Activated T-cell treated with anti-CD3 and anti-CD28 coated beads for 24 hours (primary cell): ENCODE measurements around the gene PLAC1.
A peak's percentile ranks its signal among the peaks of the same experiment; 100 is the strongest.

ENCODE experiments used
- DNase-seq: peaks from one replicate; pipeline ENCODE4 v3.0.0-alpha.2; 2020; ENCODE audit warnings: low read depth

Gene PLAC1

DNA sequence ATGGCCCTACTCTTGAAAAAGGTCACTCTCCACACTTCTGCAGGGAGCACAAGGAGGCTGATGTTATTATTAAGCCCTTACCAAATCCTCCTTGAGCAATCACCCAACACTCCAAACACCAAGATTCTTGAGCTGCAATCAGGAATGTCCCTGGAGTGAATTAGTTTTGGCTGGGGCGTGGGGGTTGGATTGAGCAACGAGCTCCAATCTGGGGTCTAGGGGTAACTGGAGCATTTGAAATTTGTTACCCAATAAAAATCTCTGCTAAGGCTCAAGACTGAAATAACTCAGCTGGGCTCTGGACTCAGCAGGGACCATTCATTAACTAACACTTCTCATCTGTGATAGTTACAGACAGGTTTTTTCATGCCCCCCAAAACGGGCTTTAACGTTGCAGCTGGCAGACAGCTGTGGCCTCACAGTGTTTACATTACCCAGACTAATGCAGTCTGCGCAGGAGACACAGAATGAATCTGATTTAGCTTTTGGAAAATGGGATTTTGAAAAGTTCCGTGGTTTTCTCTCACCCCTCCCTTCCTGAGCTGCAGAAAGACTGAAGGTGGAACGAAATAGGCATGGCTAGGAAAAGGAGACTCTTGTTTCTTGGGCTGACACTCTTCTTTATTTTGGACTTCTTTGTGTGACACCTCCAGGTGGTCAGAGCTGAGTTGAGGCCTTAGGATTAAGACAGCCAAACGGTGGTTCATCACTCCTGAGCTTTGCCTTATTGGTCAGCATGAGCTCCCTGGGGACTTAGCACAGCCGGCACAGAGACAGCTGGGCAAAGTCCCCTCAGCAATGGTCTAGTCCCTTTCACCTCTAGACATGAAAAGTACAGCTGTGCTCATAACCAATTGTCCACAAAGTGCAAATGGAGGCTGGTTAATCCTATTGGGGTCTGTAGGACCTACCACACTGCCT is 26.6 kb downstream of the PLAC1 start:
- DNase-seq, result no peak

GRCh38 chrX:134628663-134629062 is 29.6 kb downstream of the PLAC1 start:
- DNase-seq, result no peak

DNA sequence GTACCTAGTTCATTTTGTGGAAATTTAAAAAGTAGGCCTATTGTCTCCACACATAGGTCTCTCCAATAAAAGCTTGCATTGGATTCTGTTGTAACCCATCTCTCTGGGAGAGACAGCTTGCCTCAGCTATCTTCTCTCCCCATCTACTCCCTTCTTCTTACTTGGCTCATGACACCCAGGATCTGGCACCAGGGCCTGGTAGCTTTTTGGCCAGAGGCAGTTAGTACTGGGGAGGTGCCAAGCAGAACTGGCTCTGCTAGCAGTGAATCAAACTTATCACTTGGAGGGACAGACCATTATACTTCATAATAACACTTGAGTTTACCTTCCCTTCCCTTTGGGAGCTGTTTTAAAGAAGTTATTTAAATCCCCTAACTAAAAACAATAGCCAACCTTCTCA is 31.8 kb downstream of the PLAC1 start:
- no peak for DNase-seq

- DNase-seq, result no peak
Observed at GRCh38 chrX:134625315-134625718, 33.0 kb downstream of the PLAC1 start.

GRCh38 chrX:134624046-134624430 is 34.2 kb downstream of the PLAC1 start:
- DNase-seq, result no peak

GRCh38 chrX:134623293-134624045 is 34.8 kb downstream of the PLAC1 start:
- no peak for DNase-seq

GRCh38 chrX:134622813-134623185 is 35.5 kb downstream of the PLAC1 start:
- DNase-seq, result no peak

DNA sequence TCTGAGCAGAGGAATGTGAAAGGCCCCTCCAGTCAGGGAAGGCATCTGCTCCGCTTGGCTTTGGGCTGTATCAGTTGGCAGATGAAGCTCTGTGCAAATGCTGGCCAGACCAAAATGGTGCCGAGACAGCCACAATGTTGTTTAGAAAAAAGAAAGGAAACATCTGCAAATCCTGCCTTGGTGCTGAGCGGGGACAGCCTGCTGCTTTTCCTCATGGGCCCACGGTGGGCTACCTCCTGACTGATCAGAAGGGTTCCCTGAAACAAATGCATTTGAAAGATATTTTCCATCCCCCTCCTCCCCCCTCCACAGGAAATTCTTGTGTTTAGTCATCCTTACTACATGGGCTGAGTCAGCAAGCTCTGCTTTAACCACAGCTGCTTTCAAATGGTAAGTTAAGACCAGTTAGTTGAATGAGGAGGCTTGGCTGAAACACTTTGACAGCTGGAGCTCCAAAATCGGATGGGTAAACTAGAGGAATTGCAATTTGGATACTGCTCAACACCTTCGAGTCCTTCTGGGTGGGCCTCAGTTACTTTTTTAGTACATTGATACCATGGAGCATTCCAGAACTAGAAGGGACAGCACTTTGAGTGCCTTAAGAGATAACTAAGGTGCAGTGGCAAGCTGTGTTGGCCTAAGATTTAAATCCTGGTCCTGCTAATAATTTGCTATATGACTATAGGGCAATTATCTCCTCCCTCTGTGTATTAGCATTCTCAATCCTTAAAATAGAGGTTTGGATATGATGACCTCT is 36.0 kb downstream of the PLAC1 start:
- peak; percentile 15 for DNase-seq

DNA sequence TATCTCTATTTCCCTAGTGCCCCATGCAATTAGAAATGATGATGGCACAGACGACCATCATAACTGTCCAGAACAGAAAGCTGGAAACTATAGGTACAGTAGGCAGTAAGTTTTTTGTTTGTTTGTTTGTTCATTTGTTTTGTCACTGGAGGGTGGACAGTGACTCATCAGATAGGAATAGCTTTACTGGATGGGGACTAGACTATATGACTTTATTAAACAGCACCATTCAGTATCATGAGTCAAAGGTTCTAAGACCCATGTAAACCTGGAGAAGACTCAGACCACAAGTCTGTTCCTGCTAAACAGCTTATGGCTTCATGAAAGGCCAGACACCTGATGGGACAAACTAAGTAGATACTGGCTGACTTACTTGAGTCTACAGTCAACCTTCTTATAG is 38.4 kb downstream of the PLAC1 start:
- DNase-seq, result no peak

DNA sequence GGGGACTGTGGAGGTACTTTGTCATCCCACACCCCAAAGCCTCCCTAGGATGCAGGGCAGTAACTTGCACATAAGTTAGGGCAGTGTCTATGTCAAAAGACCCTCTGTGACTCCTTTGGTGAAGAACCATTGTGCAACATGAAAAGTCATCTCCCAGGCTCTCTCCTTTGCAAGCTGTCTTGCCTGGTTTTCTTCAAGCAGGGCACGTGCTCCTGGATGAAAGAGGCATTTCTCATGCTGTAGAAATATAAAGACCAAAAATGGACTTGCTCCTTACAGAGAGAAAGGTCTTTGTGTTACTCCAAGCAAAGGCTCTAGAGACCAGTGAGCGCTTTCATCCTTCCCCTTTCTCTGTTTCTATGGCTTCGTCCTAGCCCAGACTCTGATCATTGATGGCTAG is 44.9 kb downstream of the PLAC1 start:
- no peak for DNase-seq

DNA sequence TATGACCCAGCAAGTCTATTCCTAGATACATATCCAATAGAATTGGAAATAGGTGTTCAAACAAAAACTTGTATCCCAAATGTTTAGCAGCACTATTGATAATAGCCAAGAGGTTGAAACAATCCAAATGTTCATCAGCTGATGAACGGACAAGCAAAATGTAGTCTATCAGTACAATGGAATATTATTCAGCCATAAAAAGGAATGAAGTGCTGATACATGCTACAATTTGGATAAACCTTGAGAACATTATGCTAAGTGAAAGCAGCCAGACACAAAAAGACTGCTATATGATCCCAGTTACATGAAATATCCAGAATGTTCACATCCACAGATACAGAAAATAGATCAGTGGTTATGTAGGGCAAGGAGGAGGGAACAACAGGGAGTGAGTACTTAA is 50.1 kb downstream of the PLAC1 start:
- no peak for DNase-seq

DNA sequence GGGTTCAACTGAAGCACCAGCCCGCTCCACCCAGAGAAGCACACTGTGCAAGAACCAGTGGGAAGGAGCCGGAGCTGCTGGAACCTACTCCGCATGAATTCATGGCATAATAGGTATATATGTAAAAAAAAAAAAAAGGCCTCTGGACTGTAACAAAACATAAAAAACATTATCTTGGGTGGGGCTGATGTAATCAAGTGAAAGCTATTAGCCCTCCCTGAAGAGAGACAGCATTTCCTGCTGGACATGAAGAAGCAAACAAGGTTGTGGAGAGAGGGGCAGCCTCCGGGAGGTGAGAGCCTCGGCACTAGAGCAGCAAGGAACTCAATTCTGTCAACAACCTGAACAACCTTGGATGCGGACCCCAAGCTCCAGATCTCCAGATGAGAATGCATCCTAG is 50.7 kb downstream of the PLAC1 start:
- no peak for DNase-seq

GRCh38 chrX:134604701-134605311 is 53.5 kb downstream of the PLAC1 start:
- DNase-seq, result no peak

DNA sequence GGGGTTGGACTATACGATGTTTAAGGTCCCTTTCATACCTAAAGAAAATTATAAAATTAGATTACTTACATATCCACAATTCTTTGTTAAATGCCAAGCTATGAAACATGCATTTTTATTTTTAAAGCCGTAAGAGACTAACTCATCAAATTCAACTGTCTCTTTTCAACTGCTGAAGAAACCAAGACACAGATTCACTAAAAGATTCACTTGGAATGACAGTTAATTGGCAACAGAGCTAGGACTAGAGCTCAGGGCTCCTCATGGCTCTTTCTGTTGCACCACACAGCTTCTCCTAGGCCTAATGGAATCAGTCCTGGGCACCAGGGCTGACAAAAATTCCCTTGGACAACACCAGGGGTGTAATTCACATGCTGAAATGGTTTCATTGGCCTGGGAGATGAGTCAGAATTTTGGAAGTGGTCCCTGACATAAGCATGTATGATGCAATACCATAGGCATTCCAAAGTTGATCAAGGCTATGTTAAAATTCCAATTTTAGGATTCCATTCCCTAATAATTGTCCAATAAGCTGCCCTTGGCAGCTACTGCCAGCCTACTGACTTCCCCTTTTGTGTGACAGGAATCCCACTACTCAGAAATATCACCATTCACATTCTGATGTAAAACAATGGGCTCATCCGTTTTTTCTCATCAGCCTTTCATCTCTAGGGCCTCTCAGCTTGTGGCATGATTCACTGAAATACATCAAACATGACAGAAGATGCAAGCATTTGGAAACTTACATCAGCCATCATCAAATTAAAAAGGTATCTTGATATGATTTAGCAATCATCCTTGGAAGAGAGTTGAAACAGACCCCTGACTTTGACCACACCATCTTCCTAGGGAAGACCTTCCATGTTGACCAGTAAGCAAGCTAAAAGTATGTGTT is 54.2 kb downstream of the PLAC1 start:
- DNase-seq, result no peak

DNA sequence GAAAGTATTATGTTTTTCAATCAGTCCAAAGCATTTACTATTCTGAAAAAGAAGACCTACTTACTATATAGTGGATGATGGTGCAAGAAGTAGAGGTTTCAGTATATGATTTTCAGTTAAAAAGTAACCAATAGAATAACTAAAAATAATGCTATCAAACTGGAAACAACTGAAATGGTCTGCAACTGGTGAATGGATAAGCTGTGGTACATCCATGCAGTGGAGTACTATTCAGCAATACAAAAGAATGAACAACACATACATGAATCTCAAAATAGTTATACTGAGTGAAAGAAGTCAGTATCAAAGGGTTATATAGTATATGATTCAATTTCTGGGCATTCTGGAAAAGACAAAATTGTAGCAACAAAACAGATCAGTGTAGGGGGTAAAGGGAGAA is 55.9 kb downstream of the PLAC1 start:
- DNase-seq, result no peak

GRCh38 chrX:134601240-134601765 is 57.0 kb downstream of the PLAC1 start:
- no peak for DNase-seq

DNA sequence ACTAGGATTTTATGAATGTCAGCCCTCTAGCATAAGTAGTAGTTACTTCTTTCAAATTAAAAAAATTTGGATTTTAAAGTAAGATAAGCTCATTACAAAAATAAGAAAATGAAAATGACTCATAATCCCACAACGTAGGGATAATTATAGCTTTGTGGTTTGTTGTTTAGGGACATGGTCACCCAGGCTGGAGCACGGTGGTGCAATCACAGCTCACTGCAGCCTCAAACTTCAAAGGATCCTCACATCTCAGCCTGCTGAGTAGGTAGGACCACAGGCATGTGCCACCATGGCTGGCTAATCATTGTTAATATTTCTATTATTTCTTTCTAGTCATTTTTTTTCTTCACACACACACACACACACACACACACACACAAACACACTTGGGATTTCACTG is 57.6 kb downstream of the PLAC1 start:
- DNase-seq, result no peak

DNA sequence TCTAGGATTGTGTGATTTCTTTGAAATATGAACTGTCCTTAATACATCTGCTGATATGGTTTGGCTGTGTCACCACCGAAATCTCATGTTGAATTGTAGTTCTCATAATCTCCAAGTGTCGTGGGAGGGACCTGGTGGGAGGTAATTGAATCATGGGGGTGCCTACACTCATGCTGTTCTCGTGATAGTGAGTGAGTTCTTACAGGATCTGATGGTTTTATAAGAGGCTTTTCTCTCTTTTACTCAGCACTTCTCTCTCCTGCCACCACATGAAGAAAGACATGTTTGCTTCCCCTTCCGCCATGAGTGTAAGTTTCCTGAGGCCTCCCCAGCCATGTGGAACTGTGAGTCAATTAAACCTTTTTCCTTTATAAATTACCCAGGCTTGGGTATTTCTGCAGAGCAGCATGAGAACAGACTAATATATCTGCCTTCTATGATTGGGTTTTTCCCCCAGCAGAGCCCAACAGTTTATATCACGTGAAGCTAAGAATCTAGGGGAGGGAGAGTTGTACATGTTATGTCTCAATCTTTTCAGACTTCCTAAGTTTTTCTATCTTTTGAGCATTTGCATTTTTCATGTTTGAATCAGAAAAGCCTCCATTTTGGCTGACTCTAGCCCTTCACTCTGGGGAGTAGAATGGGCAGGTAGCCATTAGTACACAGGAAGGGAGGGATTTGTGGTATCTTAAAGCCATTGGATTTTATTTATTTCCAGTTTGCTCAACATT is 58.9 kb downstream of the PLAC1 start:
- peak; percentile 12 for DNase-seq

DNA sequence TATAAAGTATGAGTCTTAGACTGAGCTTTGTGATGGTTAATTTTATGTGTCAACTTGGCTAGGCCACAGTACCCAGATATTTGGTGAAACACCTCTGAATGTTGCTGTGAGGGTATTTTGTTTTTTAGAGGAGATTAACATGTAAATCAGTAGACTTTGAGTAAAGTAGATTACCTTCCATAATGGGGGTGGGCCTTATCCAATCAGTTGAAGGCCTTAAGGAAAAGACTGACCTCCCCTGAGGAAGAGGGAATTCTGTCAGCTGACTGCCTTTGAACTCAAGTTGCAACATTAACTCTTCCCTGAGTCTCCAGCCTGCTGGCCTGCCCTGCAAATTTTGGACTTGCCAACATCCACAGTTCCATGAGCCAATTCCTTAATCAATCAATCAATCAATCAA is 66.0 kb downstream of the PLAC1 start:
- DNase-seq, result no peak

DNA sequence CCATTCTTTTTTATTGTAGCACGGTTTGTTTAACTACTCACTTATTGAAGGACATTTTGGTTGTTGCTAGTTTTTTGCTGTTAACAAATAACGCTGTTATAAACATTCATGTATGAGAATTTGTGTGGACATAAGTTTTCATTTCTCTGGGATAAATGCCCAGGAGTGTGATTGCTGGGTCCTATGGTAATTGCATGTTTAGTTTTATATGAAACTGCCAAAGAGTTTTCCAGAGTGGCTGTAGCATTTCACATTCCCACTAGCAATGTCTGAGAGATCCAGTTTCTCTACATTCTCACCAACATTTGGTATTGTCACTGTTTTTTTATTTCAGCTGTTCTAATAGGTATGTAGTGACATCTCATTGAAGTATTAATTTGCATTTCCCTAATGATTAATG is 66.8 kb downstream of the PLAC1 start:
- no peak for DNase-seq
